Measurements from ENCODE around the gene DNAH1. TPM values are rescaled to one million over a fixed set of nuclear protein-coding genes. Genes with fewer than 3 reads are reported as not detected.

DNAH1 gene
- total RNA-seq, 1 experiment from 2014 or later: 3.0 TPM

DNA sequence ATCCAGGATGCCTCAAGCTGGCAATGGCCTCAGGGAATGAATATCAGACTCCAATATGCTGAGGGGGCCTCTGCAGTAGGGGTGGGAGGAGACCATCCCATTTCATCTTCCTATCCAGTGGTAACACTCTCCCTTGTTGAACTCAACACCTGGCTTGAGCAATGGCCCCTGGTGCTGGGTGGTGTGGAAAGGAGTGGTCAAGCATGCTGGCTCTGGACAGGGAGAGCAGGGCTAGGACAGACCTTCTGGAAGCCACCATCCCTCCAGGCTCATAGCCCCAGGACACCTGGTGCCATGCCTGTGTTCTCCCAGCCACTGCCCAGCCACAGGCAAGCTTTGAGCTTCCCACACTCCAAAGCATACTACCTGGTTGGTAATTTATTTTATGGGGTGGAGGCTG lies 9.6 kb downstream of the DNAH1 start:
- no peaks in the 10 kb centered on the region for H3K4me1 Mint-ChIP-seq (ENCODE audit: insufficient read depth, unreplicated experiment)
- no peaks in the 10 kb centered on the region for H3K27me3 Mint-ChIP-seq (ENCODE audit: insufficient read depth, unreplicated experiment)
- intact Hi-C loops (cut with micrococcal nuclease): no loop called here
- DNase-seq (ENCODE audit: unreplicated experiment): no peak
- ChIA-PET POLR2A (no interaction called here), CTCF (interaction anchor here (0.6 kb wide), 1 partner anchor 142 kb away, joined by 3 read pairs; no protein-coding TSS in a partner anchor)
- H3K36me3 Mint-ChIP-seq (ENCODE audit: insufficient read depth, unreplicated experiment): no peaks in the 10 kb centered on the region
- TF ChIP-seq CTCF (IDR thresholded peaks at IDR 0.05; ENCODE audit: unreplicated experiment): no peak
- H3K4me3 Mint-ChIP-seq (ENCODE audit: unreplicated experiment): no peak overlapping the region
- no TSS peak for BruUV-seq (replicated peaks)
- no peak overlapping the region for H3K27ac Mint-ChIP-seq (ENCODE audit: low read depth, unreplicated experiment)
- no peaks in the 10 kb centered on the region for H3K9me3 Mint-ChIP-seq (ENCODE audit: unreplicated experiment)

GRCh38 chr3:52326976-52327375 lies 10.9 kb downstream of the DNAH1 start:
- ChIA-PET CTCF (interaction anchor here (0.8 to 2.3 kb wide), 4 partner anchors 11 to 145 kb away, joined by 3 to 10 read pairs (median 5); no protein-coding TSS in a partner anchor), POLR2A (interaction anchor here (0.6 kb wide), 1 partner anchor 12 kb away, joined by 3 read pairs; no protein-coding TSS in a partner anchor)

DNA sequence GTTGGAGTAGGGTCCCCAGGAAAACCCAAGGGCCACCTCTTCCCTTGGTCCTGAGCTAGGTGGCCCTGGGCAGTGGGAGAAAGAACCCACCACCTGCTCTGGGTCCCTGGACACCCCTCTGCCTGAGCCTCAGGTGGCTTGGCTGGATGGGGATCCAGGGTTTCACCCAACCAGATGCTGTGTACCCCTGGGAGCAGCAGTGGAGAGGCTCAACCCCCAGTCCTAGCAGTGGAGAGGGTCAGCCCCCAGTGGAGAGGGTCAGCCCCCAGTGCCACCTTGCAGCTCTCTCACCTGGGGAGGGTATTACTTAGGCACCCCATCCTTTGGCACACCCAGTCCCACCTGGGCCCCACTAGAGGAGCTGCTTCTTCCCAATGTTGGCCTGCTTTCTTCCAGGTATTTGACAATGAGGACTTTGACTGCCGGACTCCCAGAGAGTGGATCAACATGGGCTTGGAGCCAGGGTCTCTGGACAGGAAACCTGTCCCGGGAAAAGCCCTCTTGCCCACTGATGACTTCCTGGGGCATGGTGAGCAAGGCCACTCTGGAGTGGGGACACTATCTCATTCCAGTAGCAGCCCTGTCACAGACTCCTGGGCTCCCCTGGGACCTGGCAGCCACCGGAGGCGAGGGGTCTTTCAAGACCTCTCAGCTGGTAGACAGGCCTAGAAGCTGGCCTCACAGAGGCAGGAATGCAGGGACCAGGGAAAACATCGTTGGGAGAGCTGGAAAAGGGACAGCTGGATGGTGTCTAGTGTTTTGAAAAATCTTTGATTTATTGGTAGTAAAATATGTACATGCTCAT lies 11.6 kb downstream of the DNAH1 start:
- intact Hi-C loops (cut with micrococcal nuclease): no loop called here
- BruUV-seq (replicated peaks): no TSS peak
- Mint-ChIP-seq H3K27ac (ENCODE audit: low read depth, unreplicated experiment) (no peak overlapping the region), H3K9me3 (ENCODE audit: unreplicated experiment) (no peaks in the 10 kb centered on the region), H3K27me3 (ENCODE audit: insufficient read depth, unreplicated experiment) (no peaks in the 10 kb centered on the region), H3K36me3 (ENCODE audit: insufficient read depth, unreplicated experiment) (no peaks in the 10 kb centered on the region), H3K4me3 (ENCODE audit: unreplicated experiment) (no peak overlapping the region), H3K4me1 (ENCODE audit: insufficient read depth, unreplicated experiment) (no peaks in the 10 kb centered on the region)
- ChIA-PET CTCF (interaction anchor here (0.8 to 4.6 kb wide), 5 partner anchors 10 to 145 kb away, joined by 3 to 29 read pairs (median 5); no protein-coding TSS in a partner anchor), POLR2A (interaction anchor here (0.7 kb wide), 1 partner anchor 40 kb away, joined by 5 read pairs; the partner anchor contains the start of gene GLYCTK)
- TF ChIP-seq CTCF (IDR thresholded peaks at IDR 0.05; ENCODE audit: unreplicated experiment): no peak
- DNase-seq (ENCODE audit: unreplicated experiment): no peak

More at GRCh38 chr3:52326976-52327375, 10.9 kb downstream of the DNAH1 start:
- BruUV-seq (replicated peaks): no TSS peak
- no peak overlapping the region for H3K27ac Mint-ChIP-seq (ENCODE audit: low read depth, unreplicated experiment)
- intact Hi-C loops (cut with micrococcal nuclease): no loop called here
- no peaks in the 10 kb centered on the region for H3K4me1 Mint-ChIP-seq (ENCODE audit: insufficient read depth, unreplicated experiment)
- TF ChIP-seq CTCF (IDR thresholded peaks at IDR 0.05; ENCODE audit: unreplicated experiment): no peak
- H3K9me3 Mint-ChIP-seq (ENCODE audit: unreplicated experiment): no peaks in the 10 kb centered on the region
- no peak for DNase-seq (ENCODE audit: unreplicated experiment)
- no peaks in the 10 kb centered on the region for H3K27me3 Mint-ChIP-seq (ENCODE audit: insufficient read depth, unreplicated experiment)
- no peak overlapping the region for H3K4me3 Mint-ChIP-seq (ENCODE audit: unreplicated experiment)
- H3K36me3 Mint-ChIP-seq (ENCODE audit: insufficient read depth, unreplicated experiment): no peaks in the 10 kb centered on the region

DNA sequence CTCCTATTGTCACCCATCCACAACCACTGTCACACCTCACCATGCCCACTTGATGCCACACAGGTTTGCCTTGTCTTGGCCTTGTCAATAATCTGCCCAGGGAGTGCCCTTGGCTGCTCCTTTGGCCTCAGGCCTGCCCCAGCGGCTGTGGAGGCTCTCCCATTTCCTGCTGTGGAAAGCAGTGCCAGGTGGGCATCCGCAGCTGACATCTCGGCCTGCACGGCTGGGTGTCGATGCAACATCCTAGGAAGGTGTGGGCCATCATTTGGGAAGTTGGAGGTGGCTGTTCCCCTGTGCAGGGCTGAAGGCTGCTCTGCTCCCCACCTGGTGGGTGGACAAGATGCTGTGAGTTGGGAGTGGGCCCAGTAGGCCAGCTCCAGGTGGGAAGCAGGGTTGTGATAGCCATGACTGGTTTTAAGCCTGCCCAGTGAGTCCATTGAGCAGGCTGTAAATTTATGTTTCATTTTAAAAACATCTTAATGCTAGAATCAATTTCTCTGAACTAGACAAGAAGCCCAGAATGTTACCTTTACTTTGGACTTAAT lies 12.5 kb downstream of the DNAH1 start:
- Mint-ChIP-seq H3K27ac (ENCODE audit: low read depth, unreplicated experiment) (no peak overlapping the region), H3K36me3 (ENCODE audit: insufficient read depth, unreplicated experiment) (no peaks in the 10 kb centered on the region), H3K4me3 (ENCODE audit: unreplicated experiment) (no peak overlapping the region), H3K27me3 (ENCODE audit: insufficient read depth, unreplicated experiment) (no peaks in the 10 kb centered on the region), H3K9me3 (ENCODE audit: unreplicated experiment) (no peaks in the 10 kb centered on the region), H3K4me1 (ENCODE audit: insufficient read depth, unreplicated experiment) (no peaks in the 10 kb centered on the region)
- no peak for DNase-seq (ENCODE audit: unreplicated experiment)
- ChIA-PET CTCF (interaction anchor here (2.3 to 4.6 kb wide), 2 partner anchors 11 to 37 kb away, joined by 10 to 29 read pairs; no protein-coding TSS in a partner anchor), POLR2A (no interaction called here)
- intact Hi-C loops (cut with micrococcal nuclease): no loop called here
- BruUV-seq (replicated peaks): no TSS peak
- no peak for TF ChIP-seq CTCF (IDR thresholded peaks at IDR 0.05; ENCODE audit: unreplicated experiment)

Data from MCF 10A (cell line).